Testis (tissue), 2 donors: ENCODE data around the gene ZNF775.

Experiments
- CTCF ChIP-seq, 3 experiments: fragments of 450-650 bp in 2 of 3; fragments of 200-600 bp in 1 of 3; sonication (generic) in 1 of 3; IDR thresholded peaks; one replicate each; pipeline ENCODE4 v1.5.1; 2016 to 2019; ENCODE audit warnings: antibody characterized with exemption in 3 of 3, mild to moderate bottlenecking in 2 of 3, moderate library complexity in 1 of 3
- POLR2A ChIP-seq: fragments of 450-650 bp; IDR thresholded peaks from one replicate; pipeline ENCODE4 v1.6.1; 2017; ENCODE audit warnings: antibody characterized with exemption, mild to moderate bottlenecking, moderate library complexity

- TF ChIP-seq POLR2A (no peak), CTCF (IDR thresholded peaks at IDR 0.05) (no peak)
Measured at GRCh38 chr7:150381096-150381495, 2.0 kb downstream of the ZNF775 start.
